Measurements from ENCODE around the gene TBP.

TBP gene

GRCh38 chr6:170555305-170555704 lies 1.1 kb downstream of the TBP start:
- DNase-seq: no peak
- Histone ChIP-seq H3K23ac (ENCODE audit: low read length in 2 of 2) (no peak overlapping the region), H3K4ac (ENCODE audit: low read depth in 1 of 2, low read length in 2 of 2) (no peak overlapping the region), H3K27ac (ENCODE audit: low read length, poor library complexity, severe bottlenecking) (no peak overlapping the region), H2AK5ac (ENCODE audit: low read length, severe bottlenecking) (no peak overlapping the region), H2BK120ac (ENCODE audit: low read depth, low read length) (no peak overlapping the region), H3K79me1 (replicated peaks; ENCODE audit: low read length, poor library complexity, severe bottlenecking) (peaks cover 12% of the 10 kb centered on the region), H3K27me3 (ENCODE audit: control insufficient read depth in 1 of 2, insufficient read depth in 1 of 2, low read length in 2 of 2) (no peaks in the 10 kb centered on the region), H4K8ac (ENCODE audit: low read length) (no peak overlapping the region), H3K14ac (ENCODE audit: low read length in 2 of 2) (no peak overlapping the region), H3K18ac (ENCODE audit: low read depth in 1 of 2, low read length in 2 of 2) (no peak overlapping the region), H3K36me3 (ENCODE audit: control insufficient read depth in 1 of 2, insufficient read depth in 2 of 2, low read depth in 1 of 2, low read length in 2 of 2) (peaks cover 0 to 25% of the 10 kb centered on the region in 2 experiments), H4K91ac (ENCODE audit: low read length) (no peak overlapping the region), H3K4me2 (ENCODE audit: low read length, poor library complexity, severe bottlenecking) (peak overlapping the region; percentile 96), H3K9ac (ENCODE audit: low read length) (peak overlapping the region; percentile 99), H2BK12ac (ENCODE audit: low read length in 2 of 2) (no peak overlapping the region), H2BK15ac (ENCODE audit: low read depth, poor library complexity, severe bottlenecking) (no peak overlapping the region), H2BK5ac (ENCODE audit: low read depth, low read length, poor library complexity, severe bottlenecking) (no peak overlapping the region), H3K4me1 (ENCODE audit: control insufficient read depth, insufficient read depth, low read depth, low read length) (peaks cover 2% of the 10 kb centered on the region), H2AFZ (ENCODE audit: low read depth, low read length) (no peak overlapping the region), H3K4me3 (ENCODE audit: insufficient read depth in 1 of 2, low read depth in 1 of 2, low read length in 2 of 2) (peak overlapping the region in 1 of 2 experiments; percentile 100), H3K9me3 (ENCODE audit: control insufficient read depth, low read length) (no peaks in the 10 kb centered on the region)
- 81% methylated on average over 3 of the region's 3 CpGs for WGBS

GRCh38 chr6:170561555-170561954 lies 7.4 kb downstream of the TBP start:
- Histone ChIP-seq H3K27me3 (ENCODE audit: control insufficient read depth in 1 of 2, insufficient read depth in 1 of 2, low read length in 2 of 2) (no peaks in the 10 kb centered on the region), H3K79me1 (replicated peaks; ENCODE audit: low read length, poor library complexity, severe bottlenecking) (peaks cover 24% of the 10 kb centered on the region), H3K4me1 (ENCODE audit: control insufficient read depth, insufficient read depth, low read depth, low read length) (no peaks in the 10 kb centered on the region), H3K4me2 (ENCODE audit: low read length, poor library complexity, severe bottlenecking) (no peak overlapping the region), H2BK15ac (ENCODE audit: low read depth, poor library complexity, severe bottlenecking) (no peak overlapping the region), H3K4ac (ENCODE audit: low read depth in 1 of 2, low read length in 2 of 2) (no peak overlapping the region), H3K18ac (ENCODE audit: low read depth in 1 of 2, low read length in 2 of 2) (no peak overlapping the region), H2AK5ac (ENCODE audit: low read length, severe bottlenecking) (no peak overlapping the region), H3K9ac (ENCODE audit: low read length) (no peak overlapping the region), H3K4me3 (ENCODE audit: insufficient read depth in 1 of 2, low read depth in 1 of 2, low read length in 2 of 2) (no peak overlapping the region), H3K36me3 (ENCODE audit: control insufficient read depth in 1 of 2, insufficient read depth in 2 of 2, low read depth in 1 of 2, low read length in 2 of 2) (peaks cover 5 to 77% of the 10 kb centered on the region in 2 experiments), H2BK5ac (ENCODE audit: low read depth, low read length, poor library complexity, severe bottlenecking) (no peak overlapping the region), H2BK12ac (ENCODE audit: low read length in 2 of 2) (no peak overlapping the region), H4K91ac (ENCODE audit: low read length) (no peak overlapping the region), H2AFZ (ENCODE audit: low read depth, low read length) (no peak overlapping the region), H3K27ac (ENCODE audit: low read length, poor library complexity, severe bottlenecking) (no peak overlapping the region), H2BK120ac (ENCODE audit: low read depth, low read length) (no peak overlapping the region), H4K8ac (ENCODE audit: low read length) (no peak overlapping the region), H3K23ac (ENCODE audit: low read length in 2 of 2) (no peak overlapping the region), H3K14ac (ENCODE audit: low read length in 2 of 2) (no peak overlapping the region), H3K9me3 (ENCODE audit: control insufficient read depth, low read length) (no peaks in the 10 kb centered on the region)
- 97% methylated on average over 3 of the region's 4 CpGs for WGBS
- no peak for DNase-seq

DNA sequence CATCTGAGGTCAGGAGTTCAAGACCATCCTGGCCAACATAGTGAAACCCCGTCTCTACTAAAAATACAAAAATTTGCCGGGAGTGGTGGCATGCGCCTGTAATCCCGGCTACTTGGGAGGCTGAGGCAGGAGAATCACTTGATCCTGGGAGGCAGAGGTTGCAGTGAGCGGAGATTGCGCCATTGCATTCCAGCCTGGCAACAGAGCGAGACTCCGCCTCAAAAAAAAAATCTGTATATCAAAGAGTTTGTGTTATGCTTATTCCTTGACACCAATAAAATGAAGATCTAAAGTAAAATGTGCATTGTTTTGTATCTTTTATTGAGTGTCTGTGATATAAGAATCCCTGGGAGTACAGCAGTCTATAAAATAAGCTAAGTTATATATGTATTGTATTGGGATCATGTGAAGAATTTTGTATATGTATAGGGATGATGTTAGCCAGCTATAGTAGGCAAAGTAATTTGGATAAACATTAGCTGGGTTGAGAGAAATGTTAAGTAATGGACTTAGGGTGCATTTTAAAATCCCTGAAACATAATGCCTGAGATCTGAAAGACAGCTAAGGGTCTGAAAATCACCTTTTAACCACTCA lies 10.9 kb downstream of the TBP start:
- Histone ChIP-seq H3K27ac (ENCODE audit: low read length, poor library complexity, severe bottlenecking) (no peak overlapping the region), H2AK5ac (ENCODE audit: low read length, severe bottlenecking) (no peak overlapping the region), H3K36me3 (ENCODE audit: control insufficient read depth in 1 of 2, insufficient read depth in 2 of 2, low read depth in 1 of 2, low read length in 2 of 2) (peaks cover 8 to 84% of the 10 kb centered on the region in 2 experiments), H4K91ac (ENCODE audit: low read length) (no peak overlapping the region), H3K23ac (ENCODE audit: low read length in 2 of 2) (no peak overlapping the region), H3K79me1 (replicated peaks; ENCODE audit: low read length, poor library complexity, severe bottlenecking) (peaks cover 12% of the 10 kb centered on the region), H2AFZ (ENCODE audit: low read depth, low read length) (no peak overlapping the region), H3K4me1 (ENCODE audit: control insufficient read depth, insufficient read depth, low read depth, low read length) (no peaks in the 10 kb centered on the region), H3K18ac (ENCODE audit: low read depth in 1 of 2, low read length in 2 of 2) (no peak overlapping the region), H3K27me3 (ENCODE audit: control insufficient read depth in 1 of 2, insufficient read depth in 1 of 2, low read length in 2 of 2) (no peaks in the 10 kb centered on the region), H2BK5ac (ENCODE audit: low read depth, low read length, poor library complexity, severe bottlenecking) (no peak overlapping the region), H4K8ac (ENCODE audit: low read length) (no peak overlapping the region), H2BK15ac (ENCODE audit: low read depth, poor library complexity, severe bottlenecking) (no peak overlapping the region), H3K14ac (ENCODE audit: low read length in 2 of 2) (no peak overlapping the region), H2BK12ac (ENCODE audit: low read length in 2 of 2) (no peak overlapping the region), H2BK120ac (ENCODE audit: low read depth, low read length) (no peak overlapping the region), H3K9me3 (ENCODE audit: control insufficient read depth, low read length) (no peaks in the 10 kb centered on the region), H3K4me2 (ENCODE audit: low read length, poor library complexity, severe bottlenecking) (no peak overlapping the region), H3K4ac (ENCODE audit: low read depth in 1 of 2, low read length in 2 of 2) (no peak overlapping the region), H3K4me3 (ENCODE audit: insufficient read depth in 1 of 2, low read depth in 1 of 2, low read length in 2 of 2) (no peak overlapping the region), H3K9ac (ENCODE audit: low read length) (no peak overlapping the region)
- DNase-seq: no peak
- 97% methylated on average over 5 of the region's 8 CpGs for WGBS

- no peaks in the 10 kb centered on the region for H3K9me3 ChIP-seq (ENCODE audit: control insufficient read depth, low read length)
- H3K27ac ChIP-seq (ENCODE audit: low read length, poor library complexity, severe bottlenecking): no peak overlapping the region
- H3K9ac ChIP-seq (ENCODE audit: low read length): no peak overlapping the region
- H3K4me1 ChIP-seq (ENCODE audit: control insufficient read depth, insufficient read depth, low read depth, low read length): no peaks in the 10 kb centered on the region
- no peak overlapping the region for H3K14ac ChIP-seq (ENCODE audit: low read length in 2 of 2)
- H3K18ac ChIP-seq (ENCODE audit: low read depth in 1 of 2, low read length in 2 of 2): no peak overlapping the region
- H2BK5ac ChIP-seq (ENCODE audit: low read depth, low read length, poor library complexity, severe bottlenecking): no peak overlapping the region
- H3K27me3 ChIP-seq (ENCODE audit: control insufficient read depth in 1 of 2, insufficient read depth in 1 of 2, low read length in 2 of 2): no peaks in the 10 kb centered on the region
- WGBS: 93% methylated on average over 2 of the region's 2 CpGs
- H2BK12ac ChIP-seq (ENCODE audit: low read length in 2 of 2): no peak overlapping the region
- no peak overlapping the region for H2BK15ac ChIP-seq (ENCODE audit: low read depth, poor library complexity, severe bottlenecking)
- no peak overlapping the region for H4K8ac ChIP-seq (ENCODE audit: low read length)
- H3K36me3 ChIP-seq (ENCODE audit: control insufficient read depth in 1 of 2, insufficient read depth in 2 of 2, low read depth in 1 of 2, low read length in 2 of 2): peaks cover 23 to 96% of the 10 kb centered on the region in 2 experiments
- no peak for DNase-seq
- no peak overlapping the region for H3K4me2 ChIP-seq (ENCODE audit: low read length, poor library complexity, severe bottlenecking)
- no peak overlapping the region for H2AFZ ChIP-seq (ENCODE audit: low read depth, low read length)
- H3K23ac ChIP-seq (ENCODE audit: low read length in 2 of 2): no peak overlapping the region
- H2BK120ac ChIP-seq (ENCODE audit: low read depth, low read length): no peak overlapping the region
- H4K91ac ChIP-seq (ENCODE audit: low read length): no peak overlapping the region
- no peak overlapping the region for H3K4ac ChIP-seq (ENCODE audit: low read depth in 1 of 2, low read length in 2 of 2)
- H3K4me3 ChIP-seq (ENCODE audit: insufficient read depth in 1 of 2, low read depth in 1 of 2, low read length in 2 of 2): no peak overlapping the region
- H3K79me1 ChIP-seq (replicated peaks; ENCODE audit: low read length, poor library complexity, severe bottlenecking): peaks cover 10% of the 10 kb centered on the region
- H2AK5ac ChIP-seq (ENCODE audit: low read length, severe bottlenecking): no peak overlapping the region
Measured at GRCh38 chr6:170572704-170573466, 18.7 kb downstream of the TBP start.

Data from mesenchymal stem cell (in vitro differentiated cells and primary cell).